Measurements from ENCODE around the gene NDFIP2.

DNA sequence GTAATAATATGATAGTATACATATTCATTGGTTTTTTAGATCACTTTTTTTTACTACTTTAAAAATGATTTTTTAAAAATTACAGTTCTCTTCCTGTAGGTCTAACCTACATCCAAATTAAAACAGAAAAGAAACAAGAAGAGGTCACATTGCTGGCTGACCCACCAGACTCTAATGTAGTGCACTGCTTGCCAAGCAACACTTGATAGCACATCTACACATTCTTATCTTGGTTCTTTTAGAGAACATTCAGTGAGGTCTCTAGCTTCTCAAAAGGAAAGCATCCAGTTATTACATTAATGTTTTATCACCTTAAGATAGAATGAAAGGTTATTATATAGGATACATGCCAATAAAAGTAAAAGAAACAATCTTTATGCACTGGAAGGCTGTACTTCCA lies 35.6 kb downstream of the NDFIP2 start:
- no peak for TF ChIP-seq ARNTL (CRISPR knock-in tag; IDR thresholded peaks at IDR 0.05; ENCODE audit: borderline replicate concordance, low read depth)
- no peak for TF ChIP-seq ZNF8 (CRISPR knock-in tag; IDR thresholded peaks at IDR 0.05)
- no peak for TF ChIP-seq TCF4 (CRISPR knock-in tag; IDR thresholded peaks at IDR 0.05; ENCODE audit: borderline replicate concordance)
- no peak for TF ChIP-seq OSR1 (CRISPR knock-in tag; IDR thresholded peaks at IDR 0.05)
